ENCODE data around the gene CERKL. TPM values are rescaled to one million over a fixed set of nuclear protein-coding genes. Genes with fewer than 3 reads are reported as not detected.

Gene CERKL
- polyA plus RNA-seq, 2 donors = 0.01 TPM; not detected in 1

- Histone ChIP-seq H3K4me1 (ENCODE audit: control insufficient read depth in 2 of 2, insufficient read depth in 2 of 2, low read length in 1 of 2) (peaks cover 0 to 8% of the 10 kb centered on the region in 2 donors), H3K36me3 (ENCODE audit: control insufficient read depth in 2 of 2, insufficient read depth in 2 of 2, low read length in 1 of 2) (no peaks in the 10 kb centered on the region), H3K27me3 (ENCODE audit: control insufficient read depth in 1 of 2, insufficient read depth in 2 of 2, low read length in 2 of 2) (no peaks in the 10 kb centered on the region), H3K4me3 (ENCODE audit: low read depth in 1 of 2, low read length in 2 of 2) (no peak overlapping the region), H3K27ac (ENCODE audit: low read depth in 2 of 2, low read length in 1 of 2) (no peak overlapping the region), H3K9me3 (ENCODE audit: control insufficient read depth in 2 of 2, insufficient read depth in 1 of 2, low read depth in 1 of 2, low read length in 1 of 2) (peaks cover 0 to 3% of the 10 kb centered on the region in 2 donors)
- 58 to 65% methylated on average over 3 of the region's 3 CpGs for WGBS, 2 donors
Measured at GRCh38 chr2:181660181-181660580, 3.3 kb upstream of the CERKL start.

GRCh38 chr2:181658444-181658843, 1.5 kb upstream of the CERKL start:
- 78 to 82% methylated on average over 4 of the region's 4 CpGs for WGBS, 2 donors
- Histone ChIP-seq H3K27me3 (ENCODE audit: control insufficient read depth in 1 of 2, insufficient read depth in 2 of 2, low read length in 2 of 2) (no peaks in the 10 kb centered on the region), H3K9me3 (ENCODE audit: control insufficient read depth in 2 of 2, insufficient read depth in 1 of 2, low read depth in 1 of 2, low read length in 1 of 2) (peaks cover 0 to 3% of the 10 kb centered on the region in 2 donors), H3K4me3 (ENCODE audit: low read depth in 1 of 2, low read length in 2 of 2) (no peak overlapping the region), H3K4me1 (ENCODE audit: control insufficient read depth in 2 of 2, insufficient read depth in 2 of 2, low read length in 1 of 2) (peaks cover 0 to 8% of the 10 kb centered on the region in 2 donors), H3K27ac (ENCODE audit: low read depth in 2 of 2, low read length in 1 of 2) (no peak overlapping the region), H3K36me3 (ENCODE audit: control insufficient read depth in 2 of 2, insufficient read depth in 2 of 2, low read length in 1 of 2) (no peaks in the 10 kb centered on the region)

- no peaks in the 10 kb centered on the region for H3K36me3 ChIP-seq (ENCODE audit: control insufficient read depth in 2 of 2, insufficient read depth in 2 of 2, low read length in 1 of 2)
- H3K27me3 ChIP-seq (ENCODE audit: control insufficient read depth in 1 of 2, insufficient read depth in 2 of 2, low read length in 2 of 2) = no peaks in the 10 kb centered on the region
- no peak overlapping the region for H3K27ac ChIP-seq (ENCODE audit: low read depth in 2 of 2, low read length in 1 of 2)
- H3K4me1 ChIP-seq (ENCODE audit: control insufficient read depth in 2 of 2, insufficient read depth in 2 of 2, low read length in 1 of 2) = peaks cover 0 to 8% of the 10 kb centered on the region in 2 donors
- WGBS, 2 donors = 79 to 82% methylated on average over 4 of the region's 4 CpGs
- H3K4me3 ChIP-seq (ENCODE audit: low read depth in 1 of 2, low read length in 2 of 2) = no peak overlapping the region
- H3K9me3 ChIP-seq (ENCODE audit: control insufficient read depth in 2 of 2, insufficient read depth in 1 of 2, low read depth in 1 of 2, low read length in 1 of 2) = peaks cover 0 to 3% of the 10 kb centered on the region in 2 donors
Measured at GRCh38 chr2:181657379-181657778, 474 bp upstream of the CERKL start.

GRCh38 chr2:181655519-181655918, 1.4 kb downstream of the CERKL start:
- no peak overlapping the region for H3K4me3 ChIP-seq (ENCODE audit: low read depth in 1 of 2, low read length in 2 of 2)
- no peak overlapping the region for H3K27ac ChIP-seq (ENCODE audit: low read depth in 2 of 2, low read length in 1 of 2)
- 71 to 77% methylated on average over 7 of the region's 7 CpGs for WGBS, 2 donors
- no peaks in the 10 kb centered on the region for H3K27me3 ChIP-seq (ENCODE audit: control insufficient read depth in 1 of 2, insufficient read depth in 2 of 2, low read length in 2 of 2)
- H3K4me1 ChIP-seq (ENCODE audit: control insufficient read depth in 2 of 2, insufficient read depth in 2 of 2, low read length in 1 of 2) = peaks cover 0 to 8% of the 10 kb centered on the region in 2 donors
- peaks cover 0 to 3% of the 10 kb centered on the region in 2 donors for H3K9me3 ChIP-seq (ENCODE audit: control insufficient read depth in 2 of 2, insufficient read depth in 1 of 2, low read depth in 1 of 2, low read length in 1 of 2)
- H3K36me3 ChIP-seq (ENCODE audit: control insufficient read depth in 2 of 2, insufficient read depth in 2 of 2, low read length in 1 of 2) = no peaks in the 10 kb centered on the region

GRCh38 chr2:181649436-181649979, 7.4 kb downstream of the CERKL start:
- Histone ChIP-seq H3K4me3 (ENCODE audit: low read depth in 1 of 2, low read length in 2 of 2) (no peak overlapping the region), H3K9me3 (ENCODE audit: control insufficient read depth in 2 of 2, insufficient read depth in 1 of 2, low read depth in 1 of 2, low read length in 1 of 2) (no peaks in the 10 kb centered on the region), H3K27me3 (ENCODE audit: control insufficient read depth in 1 of 2, insufficient read depth in 2 of 2, low read length in 2 of 2) (no peaks in the 10 kb centered on the region), H3K36me3 (ENCODE audit: control insufficient read depth in 2 of 2, insufficient read depth in 2 of 2, low read length in 1 of 2) (no peaks in the 10 kb centered on the region), H3K27ac (ENCODE audit: low read depth in 2 of 2, low read length in 1 of 2) (no peak overlapping the region), H3K4me1 (ENCODE audit: control insufficient read depth in 2 of 2, insufficient read depth in 2 of 2, low read length in 1 of 2) (no peaks in the 10 kb centered on the region)
- 89% methylated on average over 4 of the region's 4 CpGs for WGBS, 2 donors

- WGBS, 2 donors = 78 to 83% methylated on average over 2 of the region's 2 CpGs
- no peaks in the 10 kb centered on the region for H3K36me3 ChIP-seq (ENCODE audit: control insufficient read depth in 2 of 2, insufficient read depth in 2 of 2, low read length in 1 of 2)
- no peaks in the 10 kb centered on the region for H3K4me1 ChIP-seq (ENCODE audit: control insufficient read depth in 2 of 2, insufficient read depth in 2 of 2, low read length in 1 of 2)
- H3K27ac ChIP-seq (ENCODE audit: low read depth in 2 of 2, low read length in 1 of 2) = no peak overlapping the region
- peaks cover 0 to 2% of the 10 kb centered on the region in 2 donors for H3K27me3 ChIP-seq (ENCODE audit: control insufficient read depth in 1 of 2, insufficient read depth in 2 of 2, low read length in 2 of 2)
- H3K9me3 ChIP-seq (ENCODE audit: control insufficient read depth in 2 of 2, insufficient read depth in 1 of 2, low read depth in 1 of 2, low read length in 1 of 2) = no peaks in the 10 kb centered on the region
- H3K4me3 ChIP-seq (ENCODE audit: low read depth in 1 of 2, low read length in 2 of 2) = no peak overlapping the region
Measured at GRCh38 chr2:181648478-181649155, 8.3 kb downstream of the CERKL start.

GRCh38 chr2:181646415-181646987, 10.4 kb downstream of the CERKL start:
- Histone ChIP-seq H3K4me1 (ENCODE audit: control insufficient read depth in 2 of 2, insufficient read depth in 2 of 2, low read length in 1 of 2) (no peaks in the 10 kb centered on the region), H3K9me3 (ENCODE audit: control insufficient read depth in 2 of 2, insufficient read depth in 1 of 2, low read depth in 1 of 2, low read length in 1 of 2) (no peaks in the 10 kb centered on the region), H3K27me3 (ENCODE audit: control insufficient read depth in 1 of 2, insufficient read depth in 2 of 2, low read length in 2 of 2) (peaks cover 0 to 2% of the 10 kb centered on the region in 2 donors), H3K27ac (ENCODE audit: low read depth in 2 of 2, low read length in 1 of 2) (no peak overlapping the region), H3K4me3 (ENCODE audit: low read depth in 1 of 2, low read length in 2 of 2) (no peak overlapping the region), H3K36me3 (ENCODE audit: control insufficient read depth in 2 of 2, insufficient read depth in 2 of 2, low read length in 1 of 2) (no peaks in the 10 kb centered on the region)
- 74 to 90% methylated on average over 1 of the region's 1 CpG for WGBS, 2 donors

- Histone ChIP-seq H3K27ac (ENCODE audit: low read depth in 2 of 2, low read length in 1 of 2) (no peak overlapping the region), H3K27me3 (ENCODE audit: control insufficient read depth in 1 of 2, insufficient read depth in 2 of 2, low read length in 2 of 2) (peaks cover 2 to 4% of the 10 kb centered on the region in 2 donors), H3K4me3 (ENCODE audit: low read depth in 1 of 2, low read length in 2 of 2) (no peak overlapping the region), H3K4me1 (ENCODE audit: control insufficient read depth in 2 of 2, insufficient read depth in 2 of 2, low read length in 1 of 2) (no peaks in the 10 kb centered on the region), H3K9me3 (ENCODE audit: control insufficient read depth in 2 of 2, insufficient read depth in 1 of 2, low read depth in 1 of 2, low read length in 1 of 2) (no peaks in the 10 kb centered on the region), H3K36me3 (ENCODE audit: control insufficient read depth in 2 of 2, insufficient read depth in 2 of 2, low read length in 1 of 2) (no peaks in the 10 kb centered on the region)
- 72 to 79% methylated on average over 1 of the region's 1 CpG for WGBS, 2 donors
Measured at GRCh38 chr2:181643151-181643550, 13.8 kb downstream of the CERKL start.

GRCh38 chr2:181642086-181642485, 14.8 kb downstream of the CERKL start:
- 58 to 69% methylated on average over 4 of the region's 4 CpGs for WGBS, 2 donors
- no peak overlapping the region for H3K4me3 ChIP-seq (ENCODE audit: low read depth in 1 of 2, low read length in 2 of 2)
- H3K4me1 ChIP-seq (ENCODE audit: control insufficient read depth in 2 of 2, insufficient read depth in 2 of 2, low read length in 1 of 2) = no peaks in the 10 kb centered on the region
- H3K9me3 ChIP-seq (ENCODE audit: control insufficient read depth in 2 of 2, insufficient read depth in 1 of 2, low read depth in 1 of 2, low read length in 1 of 2) = no peaks in the 10 kb centered on the region
- H3K36me3 ChIP-seq (ENCODE audit: control insufficient read depth in 2 of 2, insufficient read depth in 2 of 2, low read length in 1 of 2) = no peaks in the 10 kb centered on the region
- H3K27me3 ChIP-seq (ENCODE audit: control insufficient read depth in 1 of 2, insufficient read depth in 2 of 2, low read length in 2 of 2) = peaks cover 2 to 4% of the 10 kb centered on the region in 2 donors
- H3K27ac ChIP-seq (ENCODE audit: low read depth in 2 of 2, low read length in 1 of 2) = no peak overlapping the region
